ENCODE data around the gene SCAPER.

Gene SCAPER

GRCh38 chr15:76418352-76419140, 486.6 kb downstream of the SCAPER start:
- no peak for DNase-seq (ENCODE audit: low read depth, low spot score)

- no peak for DNase-seq (ENCODE audit: low read depth, low spot score)
Measured at GRCh38 chr15:76401285-76401684, 503.9 kb downstream of the SCAPER start.

DNA sequence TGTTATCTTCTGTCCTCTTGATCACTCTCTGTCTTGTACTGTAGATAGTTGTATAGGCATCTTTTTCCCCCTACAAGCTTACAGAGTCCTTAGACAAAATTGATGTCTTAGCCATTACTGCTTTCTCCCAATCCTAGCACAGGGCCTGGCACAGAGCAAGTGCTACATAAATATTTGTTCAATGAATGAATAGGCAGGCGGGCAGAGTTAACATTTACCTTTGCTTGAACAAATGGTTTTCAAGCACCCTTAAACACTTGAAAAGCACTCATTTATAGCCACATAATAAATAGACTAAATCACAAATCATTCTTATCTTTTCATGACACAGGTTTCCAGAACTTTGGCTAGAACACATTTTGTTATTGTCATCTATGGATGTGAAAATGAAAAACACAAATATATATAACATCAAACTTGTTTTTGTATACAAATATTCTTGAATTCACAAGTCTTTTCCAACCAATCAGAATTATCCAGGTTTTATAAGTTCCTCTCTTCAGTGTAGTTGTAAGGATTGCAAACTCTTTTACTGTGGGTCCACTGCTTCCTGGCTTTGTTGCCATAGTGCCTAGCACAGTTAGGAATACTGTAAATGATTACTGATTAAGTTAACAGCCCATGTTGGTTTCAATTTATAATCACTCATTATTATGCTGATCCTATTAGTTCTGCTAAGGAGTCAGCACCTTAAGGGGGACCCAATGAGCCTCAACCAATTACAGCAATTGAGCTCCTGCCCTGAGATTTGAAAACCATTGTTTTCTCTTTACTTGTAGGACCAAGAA, 506.6 kb downstream of the SCAPER start:
- DNase-seq (ENCODE audit: low read depth, low spot score), result no peak

GRCh38 chr15:76393614-76394013, 511.5 kb downstream of the SCAPER start:
- no peak for DNase-seq (ENCODE audit: low read depth, low spot score)

DNA sequence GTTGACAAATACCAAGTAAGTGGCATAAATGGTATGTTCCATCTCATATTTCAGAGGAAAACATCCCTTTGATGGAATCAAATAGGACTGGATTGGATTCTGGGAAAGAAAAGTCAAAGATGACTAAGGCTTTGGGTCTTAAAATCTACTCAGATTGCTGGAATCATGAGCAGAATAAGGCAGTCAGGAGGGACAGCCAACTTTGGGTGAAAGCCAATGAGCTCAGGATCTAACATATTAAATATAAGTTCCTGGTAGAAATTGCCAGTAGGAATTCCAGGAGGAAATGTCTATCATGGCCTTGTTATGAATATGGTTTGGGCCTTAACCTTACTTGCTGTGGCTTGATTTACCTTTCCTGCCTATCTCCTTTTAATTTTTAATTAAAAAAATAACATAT, 513.3 kb downstream of the SCAPER start:
- no peak for DNase-seq (ENCODE audit: low read depth, low spot score)

DNA sequence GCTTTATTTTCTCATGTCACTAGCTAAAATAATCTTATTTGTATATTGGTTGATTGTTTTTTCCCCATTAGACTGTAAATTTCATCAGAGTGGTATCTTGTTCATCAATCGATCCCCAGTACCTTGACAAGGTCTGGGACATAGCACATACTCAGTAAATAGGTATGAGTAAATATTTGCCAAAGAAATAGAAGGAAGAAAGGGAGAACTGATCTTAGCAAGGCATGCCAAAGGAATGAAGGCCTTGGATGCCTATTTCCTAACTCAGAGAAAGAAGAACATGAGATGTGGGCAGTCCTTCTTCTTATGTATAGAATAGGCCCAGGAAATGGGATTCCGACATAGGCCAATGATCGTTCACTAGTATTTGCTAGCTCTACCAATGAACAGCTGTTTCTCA, 513.8 kb downstream of the SCAPER start:
- no peak for DNase-seq (ENCODE audit: low read depth, low spot score)

- no peak for DNase-seq (ENCODE audit: low read depth, low spot score)
Measured at GRCh38 chr15:76390571-76390970, 514.6 kb downstream of the SCAPER start.

DNA sequence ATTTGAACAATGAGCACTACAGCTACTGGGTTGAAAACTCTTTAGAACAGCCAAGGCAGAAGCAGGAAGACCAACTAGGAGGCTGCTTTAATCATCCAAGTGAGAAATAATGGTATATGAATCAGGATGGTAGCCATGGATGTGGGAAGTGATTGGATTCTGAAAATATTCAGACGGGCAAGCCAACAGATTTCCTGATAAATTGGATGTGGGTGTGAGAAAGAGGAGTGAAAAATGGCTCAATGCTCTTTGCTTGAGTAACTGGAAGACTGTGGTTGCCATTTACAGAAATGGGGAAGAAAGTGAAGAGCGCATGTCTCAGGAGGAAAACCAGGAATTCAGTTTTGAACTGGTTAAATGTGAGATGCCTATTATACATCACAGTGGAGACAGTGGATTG, 518.2 kb downstream of the SCAPER start:
- DNase-seq (ENCODE audit: low read depth, low spot score), result no peak

- DNase-seq (ENCODE audit: low read depth, low spot score), result no peak
Measured at GRCh38 chr15:76386178-76386577, 519.0 kb downstream of the SCAPER start.

DNA sequence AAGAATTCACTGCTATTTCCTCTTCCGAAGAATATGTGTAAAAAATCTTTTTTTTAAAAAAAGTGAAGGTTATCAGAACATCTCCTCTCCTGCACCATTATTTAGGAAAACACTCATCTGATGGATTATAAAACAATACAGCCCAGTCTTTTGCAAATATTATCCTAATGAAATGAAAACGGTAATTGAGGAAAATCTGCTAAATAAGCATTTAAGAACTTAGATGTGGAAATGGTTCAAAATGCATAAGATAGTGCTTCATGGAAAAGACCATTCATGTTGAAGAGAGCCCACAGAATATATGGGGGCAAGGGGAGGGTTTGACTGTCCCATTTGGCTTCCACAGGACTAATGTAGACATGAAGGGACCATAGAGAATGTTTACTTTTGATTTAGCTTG, 520.7 kb downstream of the SCAPER start:
- DNase-seq (ENCODE audit: low read depth, low spot score), result no peak

GRCh38 chr15:76382987-76383728, 522.0 kb downstream of the SCAPER start:
- DNase-seq (ENCODE audit: low read depth, low spot score), result no peak

- DNase-seq (ENCODE audit: low read depth, low spot score), result no peak
Measured at GRCh38 chr15:76381366-76381765, 523.8 kb downstream of the SCAPER start.

GRCh38 chr15:76380249-76380648, 524.9 kb downstream of the SCAPER start:
- no peak for DNase-seq (ENCODE audit: low read depth, low spot score)

- DNase-seq (ENCODE audit: low read depth, low spot score), result no peak
Measured at GRCh38 chr15:76378691-76379090, 526.4 kb downstream of the SCAPER start.

- no peak for DNase-seq (ENCODE audit: low read depth, low spot score)
Measured at GRCh38 chr15:76377751-76378150, 527.4 kb downstream of the SCAPER start.

GRCh38 chr15:76377217-76377616, 527.9 kb downstream of the SCAPER start:
- DNase-seq (ENCODE audit: low read depth, low spot score), result no peak

DNA sequence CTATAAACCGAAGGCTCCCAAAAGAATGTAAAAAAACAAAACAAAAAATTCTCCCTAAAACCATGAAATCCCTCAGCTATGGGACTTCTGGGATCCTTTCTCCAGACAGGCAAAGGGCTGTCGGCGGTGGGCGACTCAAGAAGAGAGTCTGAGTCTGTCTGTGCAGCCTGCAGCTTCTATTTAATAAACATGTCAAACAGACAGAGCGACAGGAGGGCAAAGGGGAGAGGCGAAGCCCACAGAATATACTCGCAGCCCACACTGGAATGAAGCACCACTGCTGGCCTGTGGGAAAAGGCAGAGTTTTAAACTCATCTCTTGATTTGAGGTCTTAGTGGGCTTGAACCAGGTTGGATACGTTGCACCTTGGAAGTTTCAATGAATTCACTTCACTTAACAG, 528.3 kb downstream of the SCAPER start:
- no peak for DNase-seq (ENCODE audit: low read depth, low spot score)

DNA sequence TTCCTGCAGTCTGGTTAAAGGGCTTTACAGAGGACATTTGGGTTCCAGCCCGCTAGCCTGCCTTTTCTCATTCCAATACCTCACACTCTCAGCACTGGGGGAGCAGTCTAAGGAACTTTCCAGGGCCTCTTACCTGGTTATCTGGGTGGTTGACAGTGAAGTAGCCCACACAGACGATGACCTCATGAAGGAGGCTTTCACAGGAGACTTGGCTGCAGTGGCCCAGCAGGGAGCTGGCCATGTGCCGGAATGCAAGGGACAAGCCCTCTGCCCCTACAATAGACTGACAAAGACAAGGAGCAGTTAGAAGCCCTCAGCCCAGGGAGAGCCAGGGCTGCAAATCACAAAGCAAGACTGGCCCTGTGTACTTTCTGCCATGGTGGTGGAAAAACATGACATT, 529.1 kb downstream of the SCAPER start:
- no peak for DNase-seq (ENCODE audit: low read depth, low spot score)

DNA sequence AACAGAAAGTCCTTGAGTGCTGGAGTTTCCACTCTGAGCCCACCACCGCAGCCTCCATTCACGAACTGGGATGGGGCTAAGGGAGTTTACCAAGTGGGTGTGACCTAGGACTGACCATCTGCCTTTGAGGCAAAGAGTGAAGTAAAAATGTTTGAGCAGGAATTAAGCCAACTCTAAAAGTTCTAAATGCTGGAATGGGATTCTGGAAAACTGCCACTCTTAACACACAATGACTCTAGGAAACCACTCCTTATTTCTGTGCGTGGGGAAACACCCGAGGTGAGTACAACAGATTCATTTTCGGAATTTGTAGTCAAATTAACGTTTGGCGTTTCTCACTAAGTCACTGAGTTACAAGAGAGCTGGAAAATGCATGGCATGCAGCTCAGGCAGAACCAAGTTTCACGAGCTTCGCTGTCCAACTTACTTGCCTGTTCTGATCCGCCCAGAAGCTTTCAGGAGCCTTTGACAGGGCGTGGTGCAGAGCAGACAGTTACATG, 537.0 kb downstream of the SCAPER start:
- no peak for DNase-seq (ENCODE audit: low read depth, low spot score)

DNA sequence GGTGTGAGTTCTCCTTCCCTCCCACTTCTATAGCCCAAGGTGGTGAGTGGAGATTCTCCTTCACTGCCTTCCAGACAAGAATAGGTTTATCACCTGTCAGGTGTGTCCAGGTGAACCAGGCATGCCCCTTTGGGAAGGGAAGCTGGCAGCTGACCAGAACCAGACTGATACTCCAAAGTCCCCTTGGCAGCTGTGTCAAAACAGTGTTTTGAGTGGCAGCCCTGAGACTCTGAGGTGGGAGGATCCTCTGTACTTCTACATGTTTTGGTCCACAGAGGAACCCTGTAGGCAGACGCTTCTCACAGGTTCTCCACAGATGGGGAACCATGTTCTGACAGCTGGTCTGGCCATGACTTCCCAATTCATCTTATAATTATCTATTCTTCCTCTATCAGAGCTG, 538.4 kb downstream of the SCAPER start:
- no peak for DNase-seq (ENCODE audit: low read depth, low spot score)

DNA sequence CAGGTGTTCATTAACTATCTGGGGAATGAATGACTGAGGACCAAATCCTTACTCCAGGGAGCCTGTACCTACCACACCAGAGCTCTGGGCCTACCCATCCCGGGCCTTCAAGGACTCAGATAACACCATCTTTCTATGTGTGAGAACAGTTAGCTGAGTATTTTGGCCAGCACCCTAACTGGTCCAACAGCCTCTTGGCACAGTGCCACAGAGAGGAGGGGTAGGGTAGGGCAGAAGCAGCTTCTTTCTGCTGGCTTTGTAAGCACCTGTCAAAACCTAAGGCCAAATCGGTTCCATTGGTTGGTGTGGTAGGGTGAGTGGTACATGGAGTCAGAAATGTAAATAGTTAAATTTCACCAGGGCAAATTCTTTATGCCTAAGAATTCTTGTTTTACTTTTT, 541.9 kb downstream of the SCAPER start:
- DNase-seq (ENCODE audit: low read depth, low spot score), result no peak

DNA sequence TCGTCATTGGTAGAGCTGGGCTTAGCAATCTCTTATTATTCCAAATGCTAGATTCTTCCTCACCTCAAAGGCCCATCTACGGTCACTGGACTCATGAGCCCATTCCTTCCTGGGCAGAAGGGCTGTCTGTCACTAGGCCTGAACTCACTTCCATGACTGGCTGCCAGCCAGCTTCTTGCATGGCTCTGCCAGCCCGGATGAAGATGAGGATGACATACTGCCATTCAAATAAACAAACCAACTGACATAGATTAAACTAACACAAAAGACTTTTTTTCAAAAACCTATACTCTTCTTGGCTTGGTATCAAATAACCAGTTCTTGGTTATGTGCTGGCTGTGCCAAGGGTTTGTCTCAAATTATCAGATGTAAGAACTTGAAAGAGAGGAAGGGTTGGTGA, 544.7 kb downstream of the SCAPER start:
- no peak for DNase-seq (ENCODE audit: low read depth, low spot score)
